ENCODE measurements around the gene GCK.

GRCh38 chr7:44173911-44174693 is 15.1 kb downstream of the GCK start:
- TF ChIP-seq TCF12 (IDR thresholded peaks at IDR 0.05) (no peak), MAX (IDR thresholded peaks at IDR 0.05; ENCODE audit: low read depth) (no peak)

Data from SK-N-SH (cell line).